Measurements from ENCODE around the gene SARM1. TPM values are rescaled to one million over a fixed set of nuclear protein-coding genes. Genes with fewer than 3 reads are reported as not detected.

Gene SARM1
- total RNA-seq, 1 donor: 16.4 TPM

DNA sequence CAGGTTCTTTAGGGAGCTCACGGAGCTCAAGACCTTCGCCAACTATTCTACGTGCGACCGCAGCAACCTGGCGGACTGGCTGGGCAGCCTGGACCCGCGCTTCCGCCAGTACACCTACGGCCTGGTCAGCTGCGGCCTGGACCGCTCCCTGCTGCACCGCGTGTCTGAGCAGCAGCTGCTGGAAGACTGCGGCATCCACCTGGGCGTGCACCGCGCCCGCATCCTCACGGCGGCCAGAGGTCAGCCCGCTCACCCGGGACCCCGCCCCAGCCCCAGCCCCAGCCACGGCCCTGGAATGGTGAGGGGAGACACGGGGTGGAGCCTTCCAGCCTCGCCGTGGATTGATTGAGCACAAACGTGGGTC is 13.5 kb downstream of the SARM1 start:
- TF ChIP-seq, protein P1, sequence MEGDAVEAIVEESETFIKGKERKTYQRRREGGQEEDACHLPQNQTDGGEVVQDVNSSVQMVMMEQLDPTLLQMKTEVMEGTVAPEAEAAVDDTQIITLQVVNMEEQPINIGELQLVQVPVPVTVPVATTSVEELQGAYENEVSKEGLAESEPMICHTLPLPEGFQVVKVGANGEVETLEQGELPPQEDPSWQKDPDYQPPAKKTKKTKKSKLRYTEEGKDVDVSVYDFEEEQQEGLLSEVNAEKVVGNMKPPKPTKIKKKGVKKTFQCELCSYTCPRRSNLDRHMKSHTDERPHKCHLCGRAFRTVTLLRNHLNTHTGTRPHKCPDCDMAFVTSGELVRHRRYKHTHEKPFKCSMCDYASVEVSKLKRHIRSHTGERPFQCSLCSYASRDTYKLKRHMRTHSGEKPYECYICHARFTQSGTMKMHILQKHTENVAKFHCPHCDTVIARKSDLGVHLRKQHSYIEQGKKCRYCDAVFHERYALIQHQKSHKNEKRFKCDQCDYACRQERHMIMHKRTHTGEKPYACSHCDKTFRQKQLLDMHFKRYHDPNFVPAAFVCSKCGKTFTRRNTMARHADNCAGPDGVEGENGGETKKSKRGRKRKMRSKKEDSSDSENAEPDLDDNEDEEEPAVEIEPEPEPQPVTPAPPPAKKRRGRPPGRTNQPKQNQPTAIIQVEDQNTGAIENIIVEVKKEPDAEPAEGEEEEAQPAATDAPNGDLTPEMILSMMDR (IDR thresholded peaks at IDR 0.05; ENCODE audit: insufficient read depth, low read depth, low read length): no peak
- DNase-seq (ENCODE audit: low read depth): no peak
- H3K4me3 ChIP-seq (ENCODE audit: low read depth, low read length): no peak overlapping the region

DNA sequence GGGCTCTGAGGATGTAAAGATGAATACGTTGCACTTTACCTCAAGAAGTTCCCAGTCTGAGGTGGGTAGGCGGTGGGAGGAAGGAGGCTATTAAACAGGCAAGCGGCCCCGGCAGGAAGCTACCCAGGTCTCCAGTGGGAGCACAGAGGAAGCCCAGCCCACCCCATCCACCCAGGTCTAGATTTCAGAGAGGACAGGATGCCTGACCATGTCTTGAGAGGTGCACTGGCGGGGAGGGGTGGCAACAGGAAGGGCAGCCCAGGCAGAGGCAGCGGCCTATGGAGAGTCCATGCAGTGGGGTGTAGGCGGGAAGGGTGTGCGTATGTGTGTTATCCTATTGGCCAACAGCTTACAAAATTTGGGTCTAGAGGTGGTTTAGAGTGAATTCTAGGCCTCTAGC is 13.9 kb downstream of the SARM1 start:
- no peak overlapping the region for H3K4me3 ChIP-seq (ENCODE audit: low read depth, low read length)
- TF ChIP-seq, protein P1 (IDR thresholded peaks at IDR 0.05; ENCODE audit: insufficient read depth, low read depth, low read length): no peak
- DNase-seq (ENCODE audit: low read depth): no peak

DNA sequence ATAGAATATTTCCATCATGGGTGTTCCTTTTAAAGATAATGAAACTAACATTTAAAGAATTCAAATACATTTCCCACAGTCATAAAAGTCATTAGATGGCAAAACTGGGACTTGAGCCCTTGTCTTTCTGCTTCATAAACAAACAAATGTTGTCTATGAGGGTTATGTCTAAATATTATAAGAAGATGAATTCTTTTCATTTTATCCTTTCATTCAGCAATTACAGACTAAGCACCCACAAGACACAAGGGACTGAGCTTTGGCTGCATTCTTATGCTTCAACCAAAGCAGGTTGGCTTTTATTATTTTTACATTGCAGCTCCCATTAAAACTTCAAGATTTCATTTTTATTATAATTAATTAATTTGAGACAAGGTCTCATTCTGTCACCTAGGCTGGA is 14.9 kb downstream of the SARM1 start:
- DNase-seq (ENCODE audit: low read depth): no peak
- H3K4me3 ChIP-seq (ENCODE audit: low read depth, low read length): no peak overlapping the region
- TF ChIP-seq, protein P1 (IDR thresholded peaks at IDR 0.05; ENCODE audit: insufficient read depth, low read depth, low read length): no peak

DNA sequence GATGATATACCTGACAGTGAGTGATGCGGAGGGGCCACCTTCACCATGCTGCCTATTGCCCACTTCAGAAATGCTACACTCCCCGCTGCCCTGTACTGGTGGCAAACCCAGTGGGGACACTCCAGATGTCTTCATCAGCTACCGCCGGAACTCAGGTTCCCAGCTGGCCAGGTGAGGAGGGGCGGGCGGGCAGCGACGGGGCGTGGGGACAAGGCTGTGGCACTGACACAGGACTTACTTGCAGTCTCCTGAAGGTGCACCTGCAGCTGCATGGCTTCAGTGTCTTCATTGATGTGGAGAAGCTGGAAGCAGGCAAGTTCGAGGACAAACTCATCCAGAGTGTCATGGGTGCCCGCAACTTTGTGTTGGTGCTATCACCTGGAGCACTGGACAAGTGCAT is 16.6 kb downstream of the SARM1 start:
- DNase-seq (ENCODE audit: low read depth): no peak
- no peak overlapping the region for H3K4me3 ChIP-seq (ENCODE audit: low read depth, low read length)
- TF ChIP-seq, protein P1 (IDR thresholded peaks at IDR 0.05; ENCODE audit: insufficient read depth, low read depth, low read length): no peak

DNA sequence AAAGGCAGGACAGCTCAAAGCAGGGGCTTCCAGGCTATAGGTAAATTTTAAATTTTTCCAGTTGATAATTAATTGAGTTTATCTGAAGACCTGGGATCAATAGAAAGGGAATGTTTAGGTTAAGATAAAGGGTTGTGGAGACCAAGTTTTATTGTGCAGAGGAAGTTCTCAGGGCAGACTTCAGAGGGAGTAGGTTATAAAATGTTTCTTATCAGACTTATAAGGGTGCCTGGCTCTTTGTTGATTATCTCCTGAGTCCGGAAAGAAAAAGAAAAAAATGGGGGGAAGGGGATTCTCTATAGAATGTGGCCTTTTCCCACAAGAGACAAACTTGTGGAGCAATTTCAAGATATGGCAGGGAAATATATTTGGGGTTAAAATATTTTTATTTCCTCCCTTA is 18.6 kb downstream of the SARM1 start:
- no peak overlapping the region for H3K4me3 ChIP-seq (ENCODE audit: low read depth, low read length)
- TF ChIP-seq, protein P1 (IDR thresholded peaks at IDR 0.05; ENCODE audit: insufficient read depth, low read depth, low read length): no peak
- no peak for DNase-seq (ENCODE audit: low read depth)

DNA sequence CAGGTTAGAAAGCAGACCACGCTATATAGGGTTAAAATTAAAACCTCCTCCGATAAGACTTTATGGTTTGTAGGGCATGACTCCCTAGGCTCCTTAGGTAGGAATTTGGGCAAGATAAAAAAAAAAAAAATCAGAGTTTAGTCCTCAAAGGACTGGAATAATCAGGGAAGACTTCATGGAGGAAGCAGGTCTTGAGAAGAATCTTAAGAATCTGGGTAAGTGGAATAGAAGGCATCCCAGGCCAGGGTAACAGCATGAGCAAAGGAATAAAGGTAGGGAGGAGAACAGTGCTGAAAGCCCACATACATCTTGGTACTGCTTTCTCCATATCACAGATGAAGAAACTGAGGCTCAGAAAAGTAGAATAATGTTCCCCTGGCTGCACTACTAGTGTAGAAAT is 19.1 kb downstream of the SARM1 start:
- TF ChIP-seq, protein P1 (IDR thresholded peaks at IDR 0.05; ENCODE audit: insufficient read depth, low read depth, low read length): no peak
- no peak for DNase-seq (ENCODE audit: low read depth)
- no peak overlapping the region for H3K4me3 ChIP-seq (ENCODE audit: low read depth, low read length)

DNA sequence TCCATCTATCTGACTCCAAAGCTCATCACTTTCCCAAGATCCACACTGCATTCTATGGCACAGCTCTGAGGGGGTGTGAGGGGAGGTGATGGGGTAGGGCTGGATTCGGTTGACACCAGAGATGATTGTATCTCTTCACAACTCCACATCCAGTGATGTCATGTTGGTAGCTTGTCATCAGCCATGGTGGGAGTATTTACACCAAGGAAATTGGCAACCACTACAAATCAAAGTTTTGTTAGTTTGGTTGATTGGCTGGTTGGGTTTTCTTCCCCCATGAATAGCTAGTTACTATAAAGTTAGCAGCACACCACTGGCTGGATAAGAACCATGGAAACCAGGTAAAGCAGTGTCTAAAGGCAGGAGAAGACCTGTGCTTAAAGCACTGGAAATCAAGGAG is 19.5 kb downstream of the SARM1 start:
- DNase-seq (ENCODE audit: low read depth): no peak
- H3K4me3 ChIP-seq (ENCODE audit: low read depth, low read length): no peak overlapping the region
- TF ChIP-seq, protein P1 (IDR thresholded peaks at IDR 0.05; ENCODE audit: insufficient read depth, low read depth, low read length): no peak

All from fibroblast of villous mesenchyme (primary cell).